PC-3 (cell line): Measurements from ENCODE around the gene MIAT.

Experiments
- CTCF ChIP-seq: fragments of 300-600 bp; sonication (generic); conservative IDR thresholded peaks from 2 replicates; pipeline ENCODE4 v1.5.1; 2017; ENCODE audit warnings: antibody characterized with exemption, low read depth, mild to moderate bottlenecking, low read length
- EZH2 ChIP-seq: fragments of 300-600 bp; sonication (generic); IDR thresholded peaks from one replicate; pipeline ENCODE4 v1.6.1; 2017; ENCODE audit warnings: antibody characterized with exemption, mild to moderate bottlenecking, low read length; ENCODE audit not compliant: unreplicated experiment

GRCh38 chr22:26621663-26622062 is 35.7 kb upstream of the MIAT start, which contains the start of gene CRYBA4:
- TF ChIP-seq EZH2 (no peak), CTCF (no peak)
